GM12878 (cell line): ENCODE results near the gene GRK5. TPM values are rescaled to one million over a fixed set of nuclear protein-coding genes. Genes with fewer than 3 reads are reported as not detected.

Source experiments
- ATAC-seq: fragments of 200-7000 bp; cut with Tn5 transposase; 3 replicates; pipeline ENCODE4 v1.9.1; 2020; ENCODE audit warnings: mild to moderate bottlenecking, moderate library complexity
- BruUV-seq: library from RNA; stranded (reverse); fragments of 400-500 nt; replicated peaks from 2 replicates; lab custom pipeline; 2021; lab: Mats Ljungman, UMichigan
- CTCF ChIA-PET: fragments of 300-600 bp; sonication (Branson Sonifier 250); formaldehyde crosslinking; extraction: SDS; loops from one replicate; lab custom pipeline; 2021; ENCODE audit warnings: inconsistent platforms; lab: Yijun Ruan, JAX
- POLR2A ChIA-PET: fragments of 350-600 bp; formaldehyde crosslinking; extraction: SDS; loops from one replicate; lab custom pipeline; 2021; ENCODE audit warnings: inconsistent platforms; lab: Charles Lee
- RAD21 ChIA-PET: fragments of 300-600 bp; sonication (Branson Sonifier 250); formaldehyde crosslinking; loops from one replicate; lab custom pipeline; 2023; ENCODE audit warnings: antibody characterized with exemption; ENCODE audit not compliant: unreplicated experiment; lab: Charles Lee
- SMC1A ChIA-PET: fragments of 300-600 bp; sonication (Branson Sonifier 250); formaldehyde crosslinking; loops from one replicate; lab custom pipeline; 2023; ENCODE audit not compliant: unreplicated experiment, uncharacterized antibody; lab: Charles Lee
- DNase-seq: peaks from one replicate; pipeline ENCODE4 v3.0.0-alpha.2; 2011; ENCODE audit warnings: low read depth, low spot score
- FAIRE-seq: peaks from 3 replicates; lab custom pipeline; 2011; peaks lifted over from hg19 to GRCh38; lab: Jason Lieb, UNC
- H2AFZ ChIP-seq: 2 replicates; pipeline ENCODE4 v1.6.0; 2011; ENCODE audit warnings: low read depth, low read length, control low read depth; ENCODE audit not compliant: control insufficient read depth
- H3K27ac ChIP-seq: 2 replicates; pipeline ENCODE4 v1.5.1; 2011; ENCODE audit warnings: control low read depth; ENCODE audit not compliant: control insufficient read depth, insufficient read depth
- H3K27me3 ChIP-seq, 2 experiments: replicated peaks in 1 of 2; 2 replicates each; pipeline versions ENCODE4 v1.6.0 to v1.6.1; 2011; ENCODE audit warnings: low read length in 1 of 2; ENCODE audit not compliant: control insufficient read depth in 2 of 2, insufficient read depth in 2 of 2
- H3K36me3 ChIP-seq, 2 experiments: 2 replicates each; pipeline ENCODE4 v1.5.1; 2011; ENCODE audit warnings: low read length in 1 of 2; ENCODE audit not compliant: control insufficient read depth in 2 of 2, insufficient read depth in 2 of 2
- H3K4me1 ChIP-seq: 2 replicates; pipeline ENCODE4 v1.6.1; 2011; ENCODE audit warnings: mild to moderate bottlenecking, low read length, moderate library complexity, mixed read lengths; ENCODE audit not compliant: control insufficient read depth, insufficient read depth
- H3K4me2 ChIP-seq: 2 replicates; pipeline ENCODE4 v1.6.0; 2011; ENCODE audit warnings: control low read depth; ENCODE audit not compliant: control insufficient read depth, insufficient read depth
- H3K4me3 ChIP-seq: fragments of 200-600 bp; sonication (generic); 2 replicates; pipeline ENCODE4 v1.5.1; 2016
- H3K79me2 ChIP-seq: 2 replicates; pipeline ENCODE4 v1.6.0; 2011; ENCODE audit warnings: low read length; ENCODE audit not compliant: control insufficient read depth, insufficient read depth
- H3K9ac ChIP-seq: 2 replicates; pipeline ENCODE4 v1.8.0; 2011; ENCODE audit warnings: low read length, control low read depth, mixed read lengths; ENCODE audit not compliant: control insufficient read depth, insufficient read depth
- H3K9me3 ChIP-seq: replicated peaks from 3 replicates; pipeline ENCODE4 v1.5.1; 2011; ENCODE audit warnings: mild to moderate bottlenecking, low read length; ENCODE audit not compliant: control insufficient read depth, insufficient read depth
- H4K20me1 ChIP-seq: 2 replicates; pipeline ENCODE4 v1.6.0; 2011; ENCODE audit not compliant: control insufficient read depth, insufficient read depth
- ASH2L ChIP-seq: fragments of 300-600, 200-600 bp; sonication (generic); IDR thresholded peaks from 2 replicates; pipeline ENCODE4 v1.6.1; 2017; ENCODE audit warnings: low read depth, mild to moderate bottlenecking, borderline replicate concordance
- BCL3 ChIP-seq: IDR thresholded peaks from 2 replicates; pipeline ENCODE4 v1.6.1; 2011; ENCODE audit warnings: borderline replicate concordance, low read depth, mild to moderate bottlenecking, moderate library complexity, low read length; ENCODE audit not compliant: insufficient read depth, poor library complexity, severe bottlenecking
- BHLHE40 ChIP-seq, 2 experiments: fragments of 450-650 bp in 1 of 2; IDR thresholded peaks; 2 replicates each; pipeline ENCODE4 v1.6.1; 2011 to 2017; ENCODE audit warnings: low read depth in 2 of 2, borderline replicate concordance in 1 of 2, improper control_type of control experiment in 1 of 2, low read length in 1 of 2, mild to moderate bottlenecking in 1 of 2
- CHD1 ChIP-seq: IDR thresholded peaks from 2 replicates; pipeline ENCODE4 v1.6.1; 2012; ENCODE audit warnings: low read depth, low read length, improper control_type of control experiment
- CREB1 ChIP-seq: IDR thresholded peaks from 2 replicates; pipeline ENCODE4 v1.6.1; 2012; ENCODE audit warnings: low read depth, mild to moderate bottlenecking, inconsistent platforms
- IRF3 ChIP-seq: fragments of 450-650 bp; IDR thresholded peaks from 2 replicates; pipeline ENCODE4 v1.6.1; 2014; ENCODE audit warnings: mild to moderate bottlenecking
- MYB ChIP-seq: fragments of 150-350 bp; IDR thresholded peaks from 2 replicates; pipeline ENCODE4 v1.6.1; 2014; ENCODE audit warnings: mild to moderate bottlenecking, low read depth, low read length, borderline replicate concordance
- NR2F1 ChIP-seq: fragments of 450-650 bp; conservative IDR thresholded peaks from 2 replicates; pipeline ENCODE4 v1.6.1; 2017; ENCODE audit warnings: mild to moderate bottlenecking
- RAD21 ChIP-seq: IDR thresholded peaks from 2 replicates; pipeline ENCODE4 v1.6.1; 2011; ENCODE audit warnings: mild to moderate bottlenecking, low read depth, low read length, moderate library complexity; ENCODE audit not compliant: insufficient read depth
- RBBP5 ChIP-seq: fragments of 200-600 bp; sonication (generic); conservative IDR thresholded peaks from 2 replicates; pipeline ENCODE4 v1.6.1; 2016
- SIN3A ChIP-seq: IDR thresholded peaks from 2 replicates; pipeline ENCODE4 v1.6.1; 2012; ENCODE audit warnings: low read depth, low read length, improper control_type of control experiment
- SMARCA5 ChIP-seq: fragments of 450-650 bp; IDR thresholded peaks from 2 replicates; pipeline ENCODE4 v1.6.1; 2017; ENCODE audit warnings: mild to moderate bottlenecking
- SREBF1 ChIP-seq: IDR thresholded peaks from 2 replicates; pipeline ENCODE4 v1.6.1; 2012; ENCODE audit warnings: mild to moderate bottlenecking, low read length
- WGBS: methylation state at CpG from one replicate; pipeline ENCODE4 v1.1.6; 2016; ENCODE audit warnings: low lambda C conversion rate; ENCODE audit not compliant: insufficient replicate concordance, insufficient coverage; ENCODE audit errors: missing lambda C conversion rate; 5-methylcytosine and 5-hydroxymethylcytosine counted together
- in situ Hi-C: fragments of 300-500 bp; cut with MboI; formaldehyde crosslinking; loops from 9 replicates; pipeline ENCODE4 v1.14.3; 2018; ENCODE audit warnings: mixed read lengths
- intact Hi-C: fragments of 100-400 bp; cut with micrococcal nuclease; formaldehyde crosslinking; loops from one replicate; pipeline ENCODE4 v1.14.2; 2022; ENCODE audit not compliant: unreplicated experiment
- polyA plus RNA-seq, 11 experiments: library from polyadenylated mRNA; depleted of rRNA in 4 of 11; unstranded in 6 of 11; stranded (reverse) in 5 of 11; fragments of >200 nt; fragmentation: Nextera tagmentation in 4 of 11; fragmentation: Illumina TruSeq in 1 of 11; extraction: Ambion mirVana in 4 of 11; extraction: Trizol in 1 of 11; gene quantifications; 1 replicate in 1 of 11; 2 replicates in 10 of 11; pipeline versions ENCODE4 v1.2.1 to v1.2.3, GENCODE V29; 2011 to 2016; ENCODE audit warnings: inconsistent platforms in 2 of 11, missing spikeins in 2 of 11, low read depth in 1 of 11
- total RNA-seq, 4 experiments: library from RNA; depleted of rRNA in 3 of 4; stranded (reverse); fragments of >200 nt in 3 of 4; fragmentation: Illumina TruSeq in 1 of 4; extraction: Trizol in 1 of 4; gene quantifications; 2 replicates each; pipeline versions ENCODE4 v1.2.1 to v1.2.3, GENCODE V29; 2013 to 2021

GRK5 gene
- total and polyA plus RNA-seq, 10 of the 15 experiments (the other 5 are each of a cell fraction or from before 2014, with no cell fraction given): 0.11 to 22.1 (median 10.0) TPM

- H3K4me3 ChIP-seq: no peak overlapping the region
- ATAC-seq (no peak), FAIRE-seq (no peak), DNase-seq (no peak)
- ChIA-PET RAD21 (no interaction called here), CTCF (interaction anchor here (1.2 kb wide), 1 partner anchor 8 kb away, joined by 3 read pairs; no protein-coding TSS in a partner anchor), POLR2A (no interaction called here), SMC1A (no interaction called here)
- H3K9me3 ChIP-seq: peaks cover 4% of the 10 kb centered on the region; the same call in 1 of the 3 replicates
- TF ChIP-seq SMARCA5: no peak
- no peak for TF ChIP-seq MYB
- peak; percentile 63 for TF ChIP-seq BCL3
- in situ Hi-C loops: no loop called here
- H3K79me2 ChIP-seq: no peaks in the 10 kb centered on the region
- H2AFZ ChIP-seq: no peak overlapping the region
- no TSS peak for BruUV-seq
- WGBS: 93% methylated on average over 17 of the region's 17 CpGs
- no peak overlapping the region for H3K27ac ChIP-seq
- 0 out of 2 replicates have a peak, but pooled peaks cover 3% of the 10 kb centered on the region for H4K20me1 ChIP-seq
- no peaks in the 10 kb centered on the region for H3K4me1 ChIP-seq
- peaks cover 10 to 15% of the 10 kb centered on the region in 2 experiments; a peak in 3 of 4 replicates for H3K36me3 ChIP-seq
- intact Hi-C loops: no loop called here
- no peak overlapping the region for H3K4me2 ChIP-seq
- no peaks in the 10 kb centered on the region for H3K27me3 ChIP-seq
- H3K9ac ChIP-seq: no peak overlapping the region
These were observed 140.0 kb downstream of the GRK5 start for GRCh38 chr10:119347181-119347974.

- no TSS peak for BruUV-seq
- H3K4me2 ChIP-seq: no peak overlapping the region
- in situ Hi-C loops: no loop called here
- ChIA-PET POLR2A (interaction anchor here (0.9 kb wide), 1 partner anchor 9 kb away, joined by 3 read pairs; no protein-coding TSS in a partner anchor), RAD21 (no interaction called here), SMC1A (no interaction called here), CTCF (interaction anchor here (1.2 kb wide), 1 partner anchor 9 kb away, joined by 3 read pairs; no protein-coding TSS in a partner anchor)
- H3K27me3 ChIP-seq: no peaks in the 10 kb centered on the region
- FAIRE-seq: no peak
- H4K20me1 ChIP-seq: no peaks in the 10 kb centered on the region
- peaks cover 10 to 11% of the 10 kb centered on the region in 2 experiments; a peak in 3 of 4 replicates for H3K36me3 ChIP-seq
- no peak overlapping the region for H3K9ac ChIP-seq
- intact Hi-C loops: no loop called here
- no peaks in the 10 kb centered on the region for H3K79me2 ChIP-seq
- WGBS: 85% methylated on average over 5 of the region's 5 CpGs
- no peak overlapping the region for H2AFZ ChIP-seq
- H3K4me1 ChIP-seq: no peaks in the 10 kb centered on the region
- ATAC-seq: no peak
- DNase-seq: no peak
- peaks cover 4% of the 10 kb centered on the region; the same call in 1 of the 3 replicates for H3K9me3 ChIP-seq
- H3K27ac ChIP-seq: no peak overlapping the region
- H3K4me3 ChIP-seq: no peak overlapping the region
- TF ChIP-seq SREBF1 (no peak), ASH2L (no peak), SIN3A (no peak), RBBP5 (no peak), BHLHE40 (IDR thresholded peaks at IDR 0.05; ENCODE audit: borderline replicate concordance in 1 of 2, low read depth in 2 of 2, low read length in 1 of 2) (no peak), RAD21 (no peak), CREB1 (no peak), CHD1 (no peak), NR2F1 (no peak), IRF3 (no peak)
These were observed 140.7 kb downstream of the GRK5 start for GRCh38 chr10:119348106-119348505.
